ENCODE data around the gene METAP1D.

DNA sequence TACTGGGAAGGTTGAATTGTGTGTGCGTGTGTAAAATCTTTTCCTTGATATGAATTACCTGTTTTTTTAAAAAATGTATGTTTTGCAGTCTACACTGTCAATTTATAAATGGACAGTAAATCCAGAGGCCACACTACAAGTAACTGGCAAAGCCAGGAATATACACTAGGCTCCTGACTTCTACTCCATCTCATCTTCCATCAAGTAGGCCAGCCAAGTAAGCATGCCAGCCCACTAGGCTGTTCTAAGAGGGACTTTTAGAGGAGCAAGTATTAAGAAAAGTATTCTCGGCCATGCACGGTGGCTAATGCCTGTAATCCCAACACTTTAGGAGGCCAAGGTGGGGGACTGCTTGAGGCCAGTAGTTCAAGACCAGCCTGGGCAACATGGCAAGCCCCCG is 13.0 kb upstream of the METAP1D start:
- TF ChIP-seq YY1 (IDR thresholded peaks at IDR 0.05) (no peak), CTCF (IDR thresholded peaks at IDR 0.05; ENCODE audit: low read depth, low read length, missing input control) (no peak), REST (IDR thresholded peaks at IDR 0.05) (no peak), TAF1 (conservative IDR thresholded peaks at IDR 0.05) (no peak), MAX (IDR thresholded peaks at IDR 0.05) (no peak), SP1 (IDR thresholded peaks at IDR 0.05) (no peak)

Measured in liver (tissue), 3 donors.